ENCODE measurements around the gene FRK. TPM values are rescaled to one million over a fixed set of nuclear protein-coding genes. Genes with fewer than 3 reads are reported as not detected.

Gene FRK
- total RNA-seq, 1 donor from 2014 or later = 0.77 TPM

GRCh38 chr6:116018976-116019375 is 41.7 kb downstream of the FRK start:
- H3K36me3 ChIP-seq (ENCODE audit: insufficient read depth, low read length) = no peaks in the 10 kb centered on the region
- no peaks in the 10 kb centered on the region for H3K79me2 ChIP-seq (ENCODE audit: insufficient read depth, low read length)
- Mint-ChIP-seq H3K36me3 (ENCODE audit: low read depth, unreplicated experiment) (no peaks in the 10 kb centered on the region), H3K4me3 (ENCODE audit: unreplicated experiment) (no peak overlapping the region), H3K27ac (ENCODE audit: unreplicated experiment) (no peak overlapping the region), H3K27me3 (ENCODE audit: low read depth, unreplicated experiment) (no peaks in the 10 kb centered on the region), H3K9me3 (ENCODE audit: unreplicated experiment) (no peaks in the 10 kb centered on the region), H3K4me1 (ENCODE audit: low read depth, unreplicated experiment) (peaks cover 8% of the 10 kb centered on the region)
- H3K9ac ChIP-seq (ENCODE audit: low read length) = no peak overlapping the region
- TF ChIP-seq CTCF (IDR thresholded peaks at IDR 0.05; ENCODE audit: insufficient read depth, low read depth, low read length) = no peak
- no peak for TF ChIP-seq EZH2 (IDR thresholded peaks at IDR 0.05; ENCODE audit: insufficient read depth, low read length)
- no peak overlapping the region for H2AFZ ChIP-seq (ENCODE audit: low read depth, low read length)
- no peak overlapping the region for H3K4me3 ChIP-seq (ENCODE audit: insufficient read depth, low read depth, low read length)
- H3K27me3 ChIP-seq (ENCODE audit: insufficient read depth, low read length) = no peaks in the 10 kb centered on the region
- H3K4me1 ChIP-seq (ENCODE audit: insufficient read depth, low read length) = no peaks in the 10 kb centered on the region
- FAIRE-seq = no peak
- DNase-seq (ENCODE audit: low read depth) = peak; percentile 41
- no peak overlapping the region for H3K27ac ChIP-seq (ENCODE audit: low read depth, low read length)
- no peaks in the 10 kb centered on the region for H4K20me1 ChIP-seq (ENCODE audit: insufficient read depth, low read length)
- H3K9me3 ChIP-seq (ENCODE audit: insufficient read depth, low read depth, low read length) = no peaks in the 10 kb centered on the region
- no peak overlapping the region for H3K4me2 ChIP-seq (ENCODE audit: low read length)

GRCh38 chr6:116017546-116018295 is 43.0 kb downstream of the FRK start:
- Histone ChIP-seq H3K4me2 (ENCODE audit: low read length) (no peak overlapping the region), H4K20me1 (ENCODE audit: insufficient read depth, low read length) (no peaks in the 10 kb centered on the region), H3K4me1 (ENCODE audit: insufficient read depth, low read length) (no peaks in the 10 kb centered on the region), H3K79me2 (ENCODE audit: insufficient read depth, low read length) (no peaks in the 10 kb centered on the region), H3K9me3 (ENCODE audit: insufficient read depth, low read depth, low read length) (no peaks in the 10 kb centered on the region), H3K36me3 (ENCODE audit: insufficient read depth, low read length) (no peaks in the 10 kb centered on the region), H3K4me3 (ENCODE audit: insufficient read depth, low read depth, low read length) (no peak overlapping the region), H3K27ac (ENCODE audit: low read depth, low read length) (no peak overlapping the region), H2AFZ (ENCODE audit: low read depth, low read length) (no peak overlapping the region), H3K9ac (ENCODE audit: low read length) (no peak overlapping the region), H3K27me3 (ENCODE audit: insufficient read depth, low read length) (no peaks in the 10 kb centered on the region)
- H3K9me3 Mint-ChIP-seq (ENCODE audit: unreplicated experiment) = no peaks in the 10 kb centered on the region
- FAIRE-seq (no peak), DNase-seq (ENCODE audit: low read depth) (no peak)
- no peaks in the 10 kb centered on the region for H3K36me3 Mint-ChIP-seq (ENCODE audit: low read depth, unreplicated experiment)
- TF ChIP-seq EZH2 (IDR thresholded peaks at IDR 0.05; ENCODE audit: insufficient read depth, low read length) = no peak
- no peak for TF ChIP-seq CTCF (IDR thresholded peaks at IDR 0.05; ENCODE audit: insufficient read depth, low read depth, low read length)
- no peaks in the 10 kb centered on the region for H3K27me3 Mint-ChIP-seq (ENCODE audit: low read depth, unreplicated experiment)
- H3K4me3 Mint-ChIP-seq (ENCODE audit: unreplicated experiment) = no peak overlapping the region
- no peak overlapping the region for H3K27ac Mint-ChIP-seq (ENCODE audit: unreplicated experiment)
- H3K4me1 Mint-ChIP-seq (ENCODE audit: low read depth, unreplicated experiment) = peaks cover 10% of the 10 kb centered on the region

- no peaks in the 10 kb centered on the region for H3K79me2 ChIP-seq (ENCODE audit: insufficient read depth, low read length)
- H3K9ac ChIP-seq (ENCODE audit: low read length) = no peak overlapping the region
- no peak overlapping the region for H3K4me3 Mint-ChIP-seq (ENCODE audit: unreplicated experiment)
- no peaks in the 10 kb centered on the region for H3K36me3 Mint-ChIP-seq (ENCODE audit: low read depth, unreplicated experiment)
- no peaks in the 10 kb centered on the region for H3K9me3 ChIP-seq (ENCODE audit: insufficient read depth, low read depth, low read length)
- H3K9me3 Mint-ChIP-seq (ENCODE audit: unreplicated experiment) = no peaks in the 10 kb centered on the region
- H3K4me2 ChIP-seq (ENCODE audit: low read length) = no peak overlapping the region
- H3K27ac ChIP-seq (ENCODE audit: low read depth, low read length) = no peak overlapping the region
- H3K27me3 Mint-ChIP-seq (ENCODE audit: low read depth, unreplicated experiment) = no peaks in the 10 kb centered on the region
- H3K4me1 ChIP-seq (ENCODE audit: insufficient read depth, low read length) = no peaks in the 10 kb centered on the region
- H2AFZ ChIP-seq (ENCODE audit: low read depth, low read length) = no peak overlapping the region
- peaks cover 16% of the 10 kb centered on the region for H3K4me1 Mint-ChIP-seq (ENCODE audit: low read depth, unreplicated experiment)
- H3K27me3 ChIP-seq (ENCODE audit: insufficient read depth, low read length) = no peaks in the 10 kb centered on the region
- TF ChIP-seq CTCF (IDR thresholded peaks at IDR 0.05; ENCODE audit: insufficient read depth, low read depth, low read length) = no peak
- TF ChIP-seq EZH2 (IDR thresholded peaks at IDR 0.05; ENCODE audit: insufficient read depth, low read length) = no peak
- no peaks in the 10 kb centered on the region for H3K36me3 ChIP-seq (ENCODE audit: insufficient read depth, low read length)
- no peak for DNase-seq (ENCODE audit: low read depth)
- no peaks in the 10 kb centered on the region for H4K20me1 ChIP-seq (ENCODE audit: insufficient read depth, low read length)
- H3K4me3 ChIP-seq (ENCODE audit: insufficient read depth, low read depth, low read length) = no peak overlapping the region
- FAIRE-seq = no peak
- H3K27ac Mint-ChIP-seq (ENCODE audit: unreplicated experiment) = no peak overlapping the region
Measured at GRCh38 chr6:116016846-116017545, 43.7 kb downstream of the FRK start.
